Endodermal cell (in vitro differentiated cells): ENCODE results near the gene AP3S1. TPM values are rescaled to one million over a fixed set of nuclear protein-coding genes. Genes with fewer than 3 reads are reported as not detected.

Experiments
- DNase-seq: peaks from one replicate; pipeline ENCODE4 v3.0.0-alpha.2; 2017
- H3K27ac ChIP-seq: 2 replicates; pipeline ENCODE4 v1.5.1; 2013; ENCODE audit warnings: mild to moderate bottlenecking, low read depth, low read length, moderate library complexity
- H3K27me3 ChIP-seq: 2 replicates; pipeline ENCODE4 v1.6.1; 2013; ENCODE audit warnings: mild to moderate bottlenecking, low read length, moderate library complexity; ENCODE audit not compliant: insufficient read depth, control insufficient read depth, poor library complexity, severe bottlenecking
- H3K36me3 ChIP-seq: 2 replicates; pipeline ENCODE4 v1.7.0; 2013; ENCODE audit warnings: mild to moderate bottlenecking, low read length, moderate library complexity; ENCODE audit not compliant: control insufficient read depth, insufficient read depth
- H3K4me1 ChIP-seq: one replicate; pipeline ENCODE4 v1.7.0; 2013; ENCODE audit warnings: low read length; ENCODE audit not compliant: control insufficient read depth, insufficient read depth
- H3K4me3 ChIP-seq: 2 replicates; pipeline ENCODE4 v1.5.1; 2013; ENCODE audit warnings: mild to moderate bottlenecking, low read length, moderate library complexity
- H3K9ac ChIP-seq: 2 replicates; pipeline ENCODE4 v1.6.1; 2013; ENCODE audit warnings: mild to moderate bottlenecking, low read length, moderate library complexity; ENCODE audit not compliant: poor library complexity, severe bottlenecking; ENCODE audit errors: extremely low read depth
- H3K9me3 ChIP-seq: 2 replicates; pipeline ENCODE4 v1.6.1; 2013; ENCODE audit warnings: mild to moderate bottlenecking, low read length, moderate library complexity; ENCODE audit not compliant: control insufficient read depth
- H3K27ac Mint-ChIP-seq: 2 replicates; pipeline ENCODE4 v1.8.0; 2020; ENCODE audit warnings: mixed read lengths
- H3K27me3 Mint-ChIP-seq: 2 replicates; pipeline ENCODE4 v1.8.0; 2021; ENCODE audit warnings: mild to moderate bottlenecking, mixed read lengths; ENCODE audit not compliant: insufficient read depth
- H3K36me3 Mint-ChIP-seq: 2 replicates; pipeline ENCODE4 v1.8.0; 2020; ENCODE audit warnings: low read depth, mixed read lengths
- H3K4me1 Mint-ChIP-seq: 2 replicates; pipeline ENCODE4 v1.8.0; 2020; ENCODE audit warnings: mixed read lengths
- H3K4me3 Mint-ChIP-seq: 2 replicates; pipeline ENCODE4 v1.8.0; 2020; ENCODE audit warnings: mild to moderate bottlenecking, moderate library complexity, mixed read lengths
- H3K9me3 Mint-ChIP-seq: 2 replicates; pipeline ENCODE4 v1.8.0; 2020; ENCODE audit warnings: mild to moderate bottlenecking, mixed read lengths
- CTCF ChIP-seq: fragments of 200-600 bp; sonication (generic); conservative IDR thresholded peaks from 2 replicates; pipeline ENCODE4 v1.5.0; 2021; ENCODE audit warnings: antibody characterized with exemption, mild to moderate bottlenecking
- WGBS, 2 experiments: methylation state at CpG; one replicate each; pipeline versions ENCODE4 v1.1.5 to v1.1.7; 2013; ENCODE audit warnings: missing lambda C conversion rate in 2 of 2, mixed read lengths in 1 of 2; ENCODE audit not compliant: insufficient coverage in 1 of 2, insufficient read length in 1 of 2; 5-methylcytosine and 5-hydroxymethylcytosine counted together
- total RNA-seq, 2 donors: library from RNA; stranded (reverse); fragmentation: NEBNext Ultra II Directional in 1 of 2; extraction: Animal tissue kit (Norgen Biotek cat#: 25700) in 1 of 2; gene quantifications; 2 replicates in 1 of 2; 3 replicates in 1 of 2; pipeline ENCODE4 v1.2.1, GENCODE V29; 2021

The AP3S1 gene
- total RNA-seq, 2 donors from 2014 or later, result 51.2 to 75.0 TPM

- no peak overlapping the region for H3K4me3 ChIP-seq
- Mint-ChIP-seq H3K27me3 (no peaks in the 10 kb centered on the region), H3K4me1 (peaks cover 9% of the 10 kb centered on the region), H3K27ac (no peak overlapping the region), H3K4me3 (no peak overlapping the region), H3K9me3 (peaks cover 6% of the 10 kb centered on the region), H3K36me3 (no peaks in the 10 kb centered on the region)
- no peaks in the 10 kb centered on the region for H3K4me1 ChIP-seq
- 58 to 61% methylated on average over 2 to 3 of the region's 4 CpGs for WGBS, 2 experiments
- H3K36me3 ChIP-seq, result no peaks in the 10 kb centered on the region
- no peaks in the 10 kb centered on the region for H3K27me3 ChIP-seq
- no peak for DNase-seq
- TF ChIP-seq CTCF, result no peak
- H3K27ac ChIP-seq, result no peak overlapping the region
- H3K9ac ChIP-seq, result no peak overlapping the region
- H3K9me3 ChIP-seq, result no peaks in the 10 kb centered on the region
These were observed 97.3 kb downstream of the AP3S1 start for GRCh38 chr5:115939059-115939458.

GRCh38 chr5:115940080-115940810 is 98.5 kb downstream of the AP3S1 start:
- Histone ChIP-seq H3K9ac (no peak overlapping the region), H3K4me1 (no peaks in the 10 kb centered on the region), H3K9me3 (no peaks in the 10 kb centered on the region), H3K36me3 (no peaks in the 10 kb centered on the region), H3K27ac (no peak overlapping the region), H3K4me3 (no peak overlapping the region), H3K27me3 (no peaks in the 10 kb centered on the region)
- WGBS, 2 experiments, result 95% methylated on average over 4 of the region's 4 CpGs; no CpG with 5 or more reads in 1 of the 2 experiments
- no peaks in the 10 kb centered on the region for H3K36me3 Mint-ChIP-seq
- peaks cover 6% of the 10 kb centered on the region for H3K9me3 Mint-ChIP-seq
- peaks cover 9% of the 10 kb centered on the region for H3K4me1 Mint-ChIP-seq
- H3K27ac Mint-ChIP-seq, result no peak overlapping the region
- no peak for DNase-seq
- TF ChIP-seq CTCF, result no peak
- H3K4me3 Mint-ChIP-seq, result no peak overlapping the region
- H3K27me3 Mint-ChIP-seq, result no peaks in the 10 kb centered on the region

DNA sequence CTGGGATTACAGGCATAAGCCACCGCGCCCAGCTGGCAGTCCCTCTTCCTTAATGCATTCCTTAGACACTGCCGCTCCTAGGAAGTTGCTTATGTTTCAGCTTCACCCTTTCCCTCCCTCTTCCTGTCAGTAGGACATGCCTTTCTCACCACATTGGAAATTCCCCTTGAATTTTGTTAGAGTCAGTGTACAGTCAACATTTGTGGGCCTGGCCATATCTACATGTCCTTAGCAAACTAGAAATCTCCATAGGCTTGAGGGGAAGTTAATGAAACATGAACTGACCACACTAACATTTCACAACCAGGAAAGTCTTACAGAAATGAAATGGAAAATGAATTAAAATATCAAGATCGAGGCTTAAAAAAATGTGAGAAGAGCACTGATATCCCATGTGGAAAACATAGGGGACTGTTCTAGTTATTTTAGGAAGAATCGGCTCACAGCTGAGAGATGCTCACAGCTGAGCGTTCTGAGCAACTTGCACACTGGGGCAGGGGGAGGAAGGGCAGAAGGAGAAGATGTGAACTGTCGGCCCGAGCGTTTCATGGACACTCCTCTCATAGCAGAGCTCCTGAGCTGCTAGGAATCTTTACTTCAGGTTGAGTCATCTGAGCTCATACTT is 99.4 kb downstream of the AP3S1 start:
- WGBS, 2 experiments, result 94 to 95% methylated on average over 6 to 9 of the region's 9 CpGs
- Mint-ChIP-seq H3K27ac (no peak overlapping the region), H3K27me3 (no peaks in the 10 kb centered on the region)

More for the DNA sequence above, 99.4 kb downstream of the AP3S1 start:
- Histone ChIP-seq H3K9me3 (no peaks in the 10 kb centered on the region), H3K27me3 (no peaks in the 10 kb centered on the region), H3K36me3 (no peaks in the 10 kb centered on the region), H3K4me3 (no peak overlapping the region), H3K27ac (no peak overlapping the region), H3K4me1 (no peaks in the 10 kb centered on the region), H3K9ac (no peak overlapping the region)
- H3K4me1 Mint-ChIP-seq, result peaks cover 9% of the 10 kb centered on the region
- H3K4me3 Mint-ChIP-seq, result no peak overlapping the region
- no peak for TF ChIP-seq CTCF
- H3K36me3 Mint-ChIP-seq, result no peaks in the 10 kb centered on the region
- H3K9me3 Mint-ChIP-seq, result peaks cover 6% of the 10 kb centered on the region
- DNase-seq, result no peak
